Measurements from ENCODE around the gene TDRD12. TPM values are rescaled to one million over a fixed set of nuclear protein-coding genes. Genes with fewer than 3 reads are reported as not detected.
A peak's percentile ranks its signal among the peaks of the same experiment; 100 is the strongest.

TDRD12 gene
- total and polyA plus RNA-seq, 11 donors: 0.06 to 0.63 (median 0.23) TPM; not detected in 5

GRCh38 chr19:32876236-32876918, 156.8 kb downstream of the TDRD12 start:
- Histone ChIP-seq H3K4me3 (no peak overlapping the region), H3K27ac (no peak overlapping the region), H3K27me3 (no peaks in the 10 kb centered on the region), H3K9me3 (no peaks in the 10 kb centered on the region), H3K4me1 (no peaks in the 10 kb centered on the region), H3K36me3 (peaks cover 0 to 24% (median 7%) of the 10 kb centered on the region in 9 donors)
- intact Hi-C loops (cut with DNase I): no loop called here
- 84 to 91% (median 89%) methylated on average over 9 of the region's 9 CpGs for WGBS, 4 donors
- ATAC-seq: peak in 1 of 4 donors; percentile 10
- TF ChIP-seq, protein P1, sequence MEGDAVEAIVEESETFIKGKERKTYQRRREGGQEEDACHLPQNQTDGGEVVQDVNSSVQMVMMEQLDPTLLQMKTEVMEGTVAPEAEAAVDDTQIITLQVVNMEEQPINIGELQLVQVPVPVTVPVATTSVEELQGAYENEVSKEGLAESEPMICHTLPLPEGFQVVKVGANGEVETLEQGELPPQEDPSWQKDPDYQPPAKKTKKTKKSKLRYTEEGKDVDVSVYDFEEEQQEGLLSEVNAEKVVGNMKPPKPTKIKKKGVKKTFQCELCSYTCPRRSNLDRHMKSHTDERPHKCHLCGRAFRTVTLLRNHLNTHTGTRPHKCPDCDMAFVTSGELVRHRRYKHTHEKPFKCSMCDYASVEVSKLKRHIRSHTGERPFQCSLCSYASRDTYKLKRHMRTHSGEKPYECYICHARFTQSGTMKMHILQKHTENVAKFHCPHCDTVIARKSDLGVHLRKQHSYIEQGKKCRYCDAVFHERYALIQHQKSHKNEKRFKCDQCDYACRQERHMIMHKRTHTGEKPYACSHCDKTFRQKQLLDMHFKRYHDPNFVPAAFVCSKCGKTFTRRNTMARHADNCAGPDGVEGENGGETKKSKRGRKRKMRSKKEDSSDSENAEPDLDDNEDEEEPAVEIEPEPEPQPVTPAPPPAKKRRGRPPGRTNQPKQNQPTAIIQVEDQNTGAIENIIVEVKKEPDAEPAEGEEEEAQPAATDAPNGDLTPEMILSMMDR (IDR thresholded peaks at IDR 0.05): no peak
- no peak for TF ChIP-seq POLR2A (IDR thresholded peaks at IDR 0.05)
- no peak for DNase-seq

DNA sequence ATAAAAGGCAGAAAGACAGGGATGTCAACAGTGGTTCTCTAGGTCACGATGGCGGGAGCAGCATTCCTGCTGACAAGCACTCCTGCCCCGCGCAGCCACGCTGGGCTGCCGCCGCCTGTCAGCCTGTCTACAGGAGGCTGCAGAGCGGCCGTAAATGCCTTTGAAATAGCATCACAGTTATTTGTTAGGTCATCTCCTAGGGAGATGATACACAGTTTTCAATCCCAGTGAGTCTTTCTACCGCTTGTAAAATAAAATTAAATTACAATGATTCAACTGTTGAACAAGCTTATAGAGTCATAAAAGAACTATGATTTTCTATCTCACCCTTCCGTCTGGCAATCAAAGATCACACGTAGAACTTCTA, 157.3 kb downstream of the TDRD12 start:
- H3K4me1 ChIP-seq: no peaks in the 10 kb centered on the region
- WGBS, 4 donors: 74 to 89% (median 85%) methylated on average over 12 of the region's 12 CpGs
- no peak for ATAC-seq
- no peak for DNase-seq
- no peak overlapping the region for H3K4me3 ChIP-seq
- H3K9me3 ChIP-seq: no peaks in the 10 kb centered on the region
- H3K36me3 ChIP-seq: peaks cover 0 to 26% (median 10%) of the 10 kb centered on the region in 9 donors
- intact Hi-C loops (cut with DNase I): no loop called here
- H3K27me3 ChIP-seq: no peaks in the 10 kb centered on the region
- H3K27ac ChIP-seq: no peak overlapping the region
- TF ChIP-seq, protein P1 (IDR thresholded peaks at IDR 0.05): no peak
- TF ChIP-seq POLR2A (IDR thresholded peaks at IDR 0.05): no peak

Other genes starting within 250 kb of the TDRD12 start
- 100 to 1,000 TPM in 6 of 9 donors, 10 to 100 TPM in 3; 94.3 to 270 (median 146) TPM for gene PDCD5, start 138.6 kb upstream of the TDRD12 start, total RNA-seq
- 100 to 1,000 TPM; 239 to 331 TPM for gene PDCD5, start 138.6 kb upstream of the TDRD12 start, polyA plus RNA-seq
- 10 to 100 TPM; 14.6 to 47.5 (median 23.6) TPM for gene ANKRD27, start 44.6 kb upstream of the TDRD12 start, total RNA-seq
- 10 to 100 TPM in 1 of 2 donors, 1 to 10 TPM in 1; 5.8 to 14.1 TPM for gene ANKRD27, start 44.6 kb upstream of the TDRD12 start, polyA plus RNA-seq
- 10 to 100 TPM in 2 of 9 donors, 1 to 10 TPM in 7; 2.6 to 11.2 (median 4.5) TPM for gene RGS9BP, start 43.9 kb upstream of the TDRD12 start, total RNA-seq
- gene RGS9BP, start 43.9 kb upstream of the TDRD12 start, polyA plus RNA-seq: 1 to 10 TPM in 1 of 2 donors, under 1 TPM in 1; 0.83 to 3.4 TPM
- gene NUDT19, start 27.9 kb upstream of the TDRD12 start, total RNA-seq: 10 to 100 TPM; 15.2 to 31.3 (median 20.7) TPM
- 10 to 100 TPM; 12.5 to 13.3 TPM for gene NUDT19, start 27.9 kb upstream of the TDRD12 start, polyA plus RNA-seq
- not detected for gene SLC7A9, start 150.0 kb downstream of the TDRD12 start, total RNA-seq
- under 1 TPM in 1 of 2 donors, not detected in 1; 0.07 TPM for gene SLC7A9, start 150.0 kb downstream of the TDRD12 start, polyA plus RNA-seq

Measured in heart left ventricle (tissue), 16 donors.